IPS-18c (cell line): Measurements from ENCODE around the gene GATA2.

Experiments used
- H3K4me3 ChIP-seq: 2 replicates; pipeline ENCODE4 v1.7.0; 2013; ENCODE audit warnings: low read depth, mild to moderate bottlenecking, low read length, moderate library complexity; ENCODE audit not compliant: insufficient read depth
- H3K9me3 ChIP-seq: one replicate; pipeline ENCODE4 v1.6.1; 2013; ENCODE audit warnings: mild to moderate bottlenecking, low read length, moderate library complexity; ENCODE audit not compliant: control insufficient read depth, insufficient read depth

Gene GATA2

GRCh38 chr3:128483657-128484403, 9.2 kb downstream of the GATA2 start:
- H3K4me3 ChIP-seq, result peak overlapping the region; percentile 28; the same call in 1 of the 2 replicates
- no peaks in the 10 kb centered on the region for H3K9me3 ChIP-seq

DNA sequence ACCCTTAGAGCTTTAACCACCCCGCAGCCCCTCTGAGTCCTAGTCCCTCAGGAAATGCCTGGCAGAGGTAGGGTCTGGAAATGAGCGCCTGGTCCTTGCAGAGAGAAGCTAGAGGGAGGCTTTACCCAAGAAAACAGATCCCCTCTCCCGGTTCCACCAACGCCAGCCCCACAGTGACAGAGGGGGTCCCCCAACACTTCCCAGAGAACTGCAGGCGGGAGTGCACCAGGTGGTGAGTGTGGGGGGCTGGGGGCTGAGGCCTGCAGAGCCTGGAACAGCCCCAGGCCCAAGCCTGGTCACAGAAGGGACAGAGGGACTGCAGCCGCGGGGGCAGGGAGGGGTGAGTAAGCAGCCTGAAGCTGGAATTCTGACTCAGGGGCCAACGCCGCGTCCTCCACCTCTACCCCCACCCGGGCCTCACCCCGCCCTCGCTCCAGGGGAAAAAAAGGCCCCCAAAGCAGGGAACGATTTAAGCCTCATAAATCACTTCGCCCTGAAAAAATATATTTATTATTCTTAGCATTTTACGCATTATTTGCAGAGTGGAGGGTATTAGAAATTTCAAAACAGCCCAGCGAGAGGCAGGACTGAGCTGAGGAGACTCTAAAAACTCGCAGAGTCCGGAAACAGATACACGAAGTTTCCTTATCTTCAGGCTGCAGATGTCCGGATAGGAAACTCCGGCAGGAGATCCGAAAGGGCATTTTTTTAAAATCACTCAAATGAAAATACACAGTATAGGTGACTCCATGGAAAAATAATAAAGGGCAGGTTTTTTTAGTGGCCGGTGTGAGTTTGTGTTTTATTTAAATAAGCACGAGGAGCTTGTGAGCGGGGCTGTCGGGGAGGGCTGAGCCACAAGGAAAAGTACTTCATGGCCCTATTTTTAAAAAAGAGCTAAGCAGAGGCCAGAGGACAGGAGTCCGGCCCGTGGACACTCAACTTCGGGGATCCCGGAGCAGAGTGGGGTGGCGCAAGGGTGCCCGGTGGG, 10.0 kb downstream of the GATA2 start:
- Histone ChIP-seq H3K9me3 (no peaks in the 10 kb centered on the region), H3K4me3 (peak overlapping the region; percentile 28; the same call in 1 of the 2 replicates)

DNA sequence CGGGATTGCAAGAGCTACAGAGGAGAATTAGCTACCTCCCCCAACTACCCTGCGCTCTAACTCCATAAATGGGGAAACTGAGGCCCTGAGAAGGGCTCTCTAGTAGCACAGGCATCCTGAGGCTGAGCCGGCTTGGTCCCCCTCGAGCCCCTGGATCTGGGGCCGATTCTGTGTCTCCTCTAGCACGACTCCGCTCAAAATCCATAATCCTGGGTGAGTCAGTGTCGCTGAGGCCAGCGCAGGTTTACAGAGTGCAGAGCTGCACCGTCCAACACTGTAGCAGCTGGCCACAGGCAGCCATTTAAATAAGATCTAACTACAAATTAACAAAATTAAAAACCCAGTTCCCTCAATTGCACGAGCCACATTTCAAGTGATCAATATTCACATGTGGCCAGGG, 10.8 kb downstream of the GATA2 start:
- Histone ChIP-seq H3K4me3 (no peak overlapping the region), H3K9me3 (no peaks in the 10 kb centered on the region)

- no peaks in the 10 kb centered on the region for H3K9me3 ChIP-seq
- H3K4me3 ChIP-seq, result 0 out of 2 replicates have a peak overlapping the region, but pooled peaks have one; percentile 3
Measured at GRCh38 chr3:128481438-128481942, 11.5 kb downstream of the GATA2 start.

GRCh38 chr3:128480717-128481437, 12.1 kb downstream of the GATA2 start:
- Histone ChIP-seq H3K4me3 (no peak overlapping the region), H3K9me3 (no peaks in the 10 kb centered on the region)

DNA sequence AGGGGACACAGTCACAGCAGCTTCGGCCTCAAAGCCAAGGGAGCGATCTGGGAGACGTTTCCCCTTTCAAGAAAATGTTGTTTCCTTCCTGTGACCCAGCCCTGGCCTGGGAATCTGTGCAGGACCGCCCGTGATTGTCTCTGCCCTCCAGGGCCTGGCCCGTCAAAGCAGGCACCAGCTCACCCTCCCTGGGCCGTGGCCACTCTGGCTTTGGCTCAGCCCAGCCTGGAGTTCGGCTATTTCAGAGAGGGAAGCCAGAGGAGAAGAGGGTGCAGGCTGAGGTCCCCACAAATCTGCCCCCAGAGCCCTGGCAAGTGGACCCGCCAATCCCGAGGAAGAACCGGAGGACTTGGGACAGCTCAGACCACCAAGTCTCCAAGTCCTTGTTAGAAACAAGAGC, 12.7 kb downstream of the GATA2 start:
- H3K4me3 ChIP-seq, result no peak overlapping the region
- H3K9me3 ChIP-seq, result no peaks in the 10 kb centered on the region

GRCh38 chr3:128479558-128480086, 13.4 kb downstream of the GATA2 start:
- Histone ChIP-seq H3K4me3 (no peak overlapping the region), H3K9me3 (no peaks in the 10 kb centered on the region)

DNA sequence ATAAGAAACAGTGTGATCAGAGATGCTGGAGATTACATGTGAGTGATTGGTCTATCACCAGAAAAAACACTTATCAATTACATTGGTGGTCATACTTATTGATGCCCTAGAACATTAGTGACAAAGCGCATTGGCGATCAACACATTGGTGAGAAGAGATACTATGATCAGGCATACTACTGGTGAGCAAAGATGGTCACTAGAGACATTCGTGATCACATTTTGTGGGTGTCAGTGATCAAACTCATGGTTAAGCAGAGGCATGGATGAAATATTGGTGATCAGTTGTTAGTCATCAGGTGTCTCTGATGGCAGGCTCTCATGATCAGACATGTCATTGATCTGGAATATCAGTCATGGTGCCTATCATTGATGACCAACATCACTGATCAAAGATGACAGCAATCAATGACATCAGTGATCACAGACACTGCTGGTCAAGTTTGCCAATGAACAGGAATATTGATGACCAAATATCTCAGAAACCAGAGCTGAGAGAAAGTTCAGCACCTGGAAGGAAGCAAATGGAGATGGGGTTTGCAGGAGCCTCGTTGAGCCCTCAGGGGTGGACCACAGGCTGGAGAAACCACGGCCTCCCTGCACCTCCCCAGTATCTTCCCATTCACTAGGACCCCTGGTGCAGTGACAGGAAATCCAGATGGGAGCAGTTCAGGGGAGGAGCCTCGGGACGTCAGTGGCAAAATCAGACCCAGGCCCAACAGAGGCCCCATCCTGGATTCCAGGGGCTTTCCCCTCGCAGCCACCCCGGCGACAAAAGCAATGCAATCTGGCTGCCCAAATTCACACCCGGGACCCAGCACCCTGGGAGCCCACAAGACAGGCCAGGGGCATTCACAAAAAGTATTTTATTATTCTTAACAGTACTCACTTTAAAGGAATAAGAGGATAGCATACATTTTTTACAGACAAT, 14.2 kb downstream of the GATA2 start:
- no peaks in the 10 kb centered on the region for H3K9me3 ChIP-seq
- no peak overlapping the region for H3K4me3 ChIP-seq

GRCh38 chr3:128476659-128477058, 16.3 kb downstream of the GATA2 start:
- Histone ChIP-seq H3K9me3 (no peaks in the 10 kb centered on the region), H3K4me3 (no peak overlapping the region)

DNA sequence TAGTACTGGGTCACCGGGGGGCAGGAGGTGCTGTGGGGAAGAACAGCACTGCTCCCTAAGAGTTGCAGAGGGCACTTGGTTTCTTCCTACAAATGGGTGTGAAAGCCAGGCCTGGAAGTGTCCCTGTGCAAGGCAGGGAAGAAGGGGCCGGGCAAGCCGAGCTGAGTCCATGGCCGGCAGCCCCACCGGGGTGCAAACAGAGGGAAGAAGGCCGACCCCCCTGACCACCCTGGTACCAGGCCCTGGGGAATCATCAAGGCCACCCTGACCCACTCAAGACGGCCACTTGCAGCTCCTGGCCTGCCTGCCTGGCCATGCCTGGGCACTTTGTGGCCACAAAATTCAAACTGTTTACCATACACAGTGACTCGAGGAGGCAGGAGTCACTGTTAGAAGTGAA, 17.6 kb downstream of the GATA2 start:
- no peaks in the 10 kb centered on the region for H3K9me3 ChIP-seq
- no peak overlapping the region; the same call in 1 of the 2 replicates for H3K4me3 ChIP-seq

DNA sequence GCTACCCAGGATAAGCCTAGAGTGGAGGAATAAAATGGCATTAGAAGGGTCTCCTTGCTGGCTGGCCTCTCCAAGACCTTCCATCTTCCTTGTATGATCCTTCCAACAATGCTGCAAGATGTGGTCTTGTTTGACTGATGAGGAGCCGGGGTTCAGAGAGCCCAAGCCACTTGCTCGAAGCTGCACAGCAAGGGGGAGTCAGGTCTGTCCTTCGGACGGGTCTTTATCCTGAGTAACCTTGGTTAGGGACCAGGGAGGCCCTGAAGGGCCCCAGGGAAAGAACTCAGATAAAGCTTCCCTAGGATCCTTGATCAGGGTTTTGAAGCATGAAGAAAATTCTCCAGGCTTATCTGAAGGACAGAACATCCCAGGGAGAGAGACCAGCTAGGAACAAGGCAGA, 19.3 kb downstream of the GATA2 start:
- Histone ChIP-seq H3K4me3 (no peak overlapping the region), H3K9me3 (no peaks in the 10 kb centered on the region)

GRCh38 chr3:128473180-128473519, 19.9 kb downstream of the GATA2 start:
- Histone ChIP-seq H3K9me3 (no peaks in the 10 kb centered on the region), H3K4me3 (no peak overlapping the region)

- H3K4me3 ChIP-seq, result no peak overlapping the region
- no peaks in the 10 kb centered on the region for H3K9me3 ChIP-seq
Measured at GRCh38 chr3:128472449-128473179, 20.4 kb downstream of the GATA2 start.

DNA sequence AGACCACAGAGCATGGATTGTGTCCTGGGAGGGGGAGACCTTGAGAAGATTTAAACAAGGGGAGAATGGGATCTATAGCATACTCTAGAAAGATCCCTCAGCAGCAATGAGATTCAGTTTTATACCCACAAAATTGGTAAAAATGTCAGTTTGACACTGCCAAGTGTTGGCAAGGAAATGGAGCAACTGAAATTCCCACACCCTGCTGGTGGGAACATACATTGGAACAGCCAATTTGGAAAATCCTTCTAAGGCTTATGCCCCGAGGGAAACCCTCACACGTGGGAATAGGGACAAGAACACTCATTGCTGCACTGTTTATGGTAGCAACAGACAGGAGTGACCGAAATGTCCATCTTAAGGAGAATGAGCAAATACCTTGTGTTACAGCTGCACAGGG, 21.3 kb downstream of the GATA2 start:
- no peaks in the 10 kb centered on the region for H3K9me3 ChIP-seq
- no peak overlapping the region for H3K4me3 ChIP-seq

DNA sequence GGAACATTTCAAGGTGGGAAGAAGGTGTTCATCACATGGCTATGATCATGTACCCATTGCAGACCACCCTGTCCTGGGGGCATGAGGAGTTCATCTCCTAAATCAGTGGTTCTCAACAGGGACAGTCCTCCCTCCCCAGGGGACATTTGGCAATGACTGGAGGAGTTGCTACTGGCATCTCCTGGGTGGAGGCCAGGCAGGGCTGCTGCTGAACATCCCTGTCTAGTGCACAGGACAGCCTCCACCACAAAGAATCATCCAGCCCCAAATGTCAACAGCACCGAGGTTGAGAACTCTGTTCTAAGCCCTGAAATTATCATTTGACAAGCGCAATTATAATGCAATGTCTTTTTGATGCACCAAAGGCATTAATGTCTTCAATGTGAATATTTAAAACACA, 21.9 kb downstream of the GATA2 start:
- H3K4me3 ChIP-seq, result no peak overlapping the region
- H3K9me3 ChIP-seq, result no peaks in the 10 kb centered on the region
